Measurements from ENCODE around the gene TRMT112.

GRCh38 chr11:64357446-64357845 is 40.1 kb upstream of the TRMT112 start:
- TF ChIP-seq EZH2 (optimal IDR thresholded peaks at IDR 0.05; ENCODE audit: low read depth, low read length): no peak
- no peak for TF ChIP-seq CTCF (IDR thresholded peaks at IDR 0.05; ENCODE audit: low read length)
- no peak for TF ChIP-seq EZH2phosphoT487 (IDR thresholded peaks at IDR 0.05; ENCODE audit: low read length)
